HepG2 (cell line): ENCODE measurements around the gene ATP6V0D1. TPM values are rescaled to one million over a fixed set of nuclear protein-coding genes. Genes with fewer than 3 reads are reported as not detected.

Experiments used
- ATAC-seq: fragments of 200-7000 bp; cut with Tn5 transposase; 3 replicates; pipeline ENCODE4 v1.9.1; 2020; ENCODE audit warnings: mild to moderate bottlenecking, moderate library complexity
- BruUV-seq: library from RNA; stranded (reverse); fragments of 400-500 nt; replicated peaks from 2 replicates; lab custom pipeline; 2021; lab: Mats Ljungman, UMichigan
- CTCF ChIA-PET: fragments of 300-600 bp; formaldehyde crosslinking; extraction: SDS; loops from one replicate; lab custom pipeline; 2021; ENCODE audit warnings: low total read pairs, inconsistent platforms, low intra/inter-chr PET ratio; lab: Yijun Ruan, JAX
- POLR2A ChIA-PET: fragments of 350-600 bp; sonication (Branson Sonifier 250); formaldehyde crosslinking; loops from one replicate; lab custom pipeline; 2020; ENCODE audit warnings: antibody characterized with exemption, inconsistent platforms; lab: Yijun Ruan, JAX
- DNase-seq: peaks from one replicate; pipeline ENCODE4 v3.0.0-alpha.2; 2015; ENCODE audit warnings: low spot score
- FAIRE-seq: peaks from 3 replicates; lab custom pipeline; 2011; peaks lifted over from hg19 to GRCh38; lab: Jason Lieb, UNC
- H2AFZ ChIP-seq: one replicate; pipeline ENCODE4 v1.6.1; 2011; ENCODE audit warnings: low read length, inconsistent platforms
- H3K27ac ChIP-seq: fragments of 300-600 bp; 3 replicates; pipeline ENCODE4 v1.8.0; 2011; ENCODE audit warnings: mixed run types, mild to moderate bottlenecking, mixed read lengths, low read length, inconsistent platforms; ENCODE audit not compliant: insufficient read depth; ENCODE audit errors: extremely low read length
- H3K27me3 ChIP-seq, 2 experiments: fragments of 200-600 bp in 1 of 2; 2 replicates in 1 of 2; 3 replicates in 1 of 2; pipeline versions ENCODE4 v1.6.0 to v1.8.0; 2011; ENCODE audit warnings: low read length in 2 of 2, mild to moderate bottlenecking in 2 of 2, moderate library complexity in 2 of 2, inconsistent platforms in 1 of 2; ENCODE audit not compliant: insufficient read depth in 2 of 2, control insufficient read depth in 1 of 2
- H3K36me3 ChIP-seq, 2 experiments: fragments of 200-600 bp in 1 of 2; replicated peaks in 1 of 2; 2 replicates in 1 of 2; 3 replicates in 1 of 2; pipeline versions ENCODE4 v1.5.1 to v1.8.0; 2011; ENCODE audit warnings: low read length in 2 of 2, inconsistent platforms in 1 of 2; ENCODE audit not compliant: insufficient read depth in 2 of 2, control insufficient read depth in 1 of 2
- H3K4me1 ChIP-seq: 2 replicates; pipeline ENCODE4 v1.5.1; 2012; ENCODE audit warnings: low read length, inconsistent platforms; ENCODE audit not compliant: insufficient read depth
- H3K4me2 ChIP-seq: 2 replicates; pipeline ENCODE4 v1.6.0; 2011; ENCODE audit warnings: low read depth, low read length, inconsistent platforms
- H3K4me3 ChIP-seq, 3 experiments: fragments of 200-600 bp in 1 of 3; sonication (generic), shearing (Covaris generic) in 1 of 3; replicated peaks in 1 of 3; 2 replicates each; pipeline ENCODE4 v1.5.1; 2011 to 2016; ENCODE audit warnings: low read length in 3 of 3, inconsistent platforms in 2 of 3, low read depth in 2 of 3, mild to moderate bottlenecking in 2 of 3, control low read depth in 1 of 3, mixed read lengths in 1 of 3; ENCODE audit not compliant: insufficient read depth in 1 of 3
- H3K79me2 ChIP-seq: one replicate; pipeline ENCODE4 v1.6.1; 2011; ENCODE audit warnings: low read length, inconsistent platforms; ENCODE audit not compliant: insufficient read depth
- H3K9ac ChIP-seq: 2 replicates; pipeline ENCODE4 v1.6.0; 2011; ENCODE audit warnings: mild to moderate bottlenecking, low read depth, low read length, inconsistent platforms; ENCODE audit not compliant: insufficient read depth
- H3K9me3 ChIP-seq: 2 replicates; pipeline ENCODE4 v1.5.1; 2012; ENCODE audit warnings: mild to moderate bottlenecking, low read length
- H4K20me1 ChIP-seq: 2 replicates; pipeline ENCODE4 v1.6.0; 2011; ENCODE audit warnings: inconsistent platforms, mild to moderate bottlenecking, low read length, moderate library complexity; ENCODE audit not compliant: insufficient read depth
- ATF7 ChIP-seq, 2 experiments: fragments of 450-650 bp in 1 of 2; sonication (generic) in 1 of 2; formaldehyde crosslinking in 1 of 2; IDR thresholded peaks; 2 replicates each; pipeline versions ENCODE4 v1.4.0 to v1.6.1; 2016 to 2020; ENCODE audit warnings: antibody characterized with exemption in 1 of 2, mild to moderate bottlenecking in 1 of 2, missing genetic modification reagents in 1 of 2
- DNMT3B ChIP-seq: conservative IDR thresholded peaks from 2 replicates; pipeline ENCODE4 v1.6.1; 2016; ENCODE audit warnings: missing biosample characterization, control low read depth
- MAFK ChIP-seq, 2 experiments: IDR thresholded peaks in 1 of 2; conservative IDR thresholded peaks in 1 of 2; 2 replicates each; pipeline ENCODE4 v1.6.1; 2011; ENCODE audit warnings: improper control_type of control experiment in 2 of 2, low read length in 2 of 2
- MAZ ChIP-seq, 2 experiments: sonication (generic) in 1 of 2; formaldehyde crosslinking in 1 of 2; IDR thresholded peaks; 2 replicates each; pipeline versions ENCODE4 v1.5.0 to v1.6.1; 2012 to 2020; ENCODE audit warnings: low read depth in 2 of 2, mild to moderate bottlenecking in 2 of 2, borderline replicate concordance in 1 of 2, improper control_type of control experiment in 1 of 2, low read length in 1 of 2, missing genetic modification reagents in 1 of 2, moderate library complexity in 1 of 2
- SIN3B ChIP-seq: fragments of 150-350 bp; IDR thresholded peaks from 2 replicates; pipeline ENCODE4 v1.6.1; 2014; ENCODE audit warnings: low read length
- TFDP1 ChIP-seq: IDR thresholded peaks from 2 replicates; pipeline ENCODE4 v1.6.1; 2016; ENCODE audit warnings: missing compliant biosample characterization, missing genetic modification reagents, borderline replicate concordance
- TFDP2 ChIP-seq: sonication (generic); formaldehyde crosslinking; IDR thresholded peaks from 2 replicates; pipeline ENCODE4 v1.4.0; 2020; ENCODE audit warnings: missing genetic modification reagents
- ZBTB25 ChIP-seq: IDR thresholded peaks from 2 replicates; pipeline ENCODE4 v1.6.1; 2018; ENCODE audit warnings: missing genetic modification reagents
- ZNF234 ChIP-seq: sonication (generic); formaldehyde crosslinking; conservative IDR thresholded peaks from 2 replicates; pipeline ENCODE4 v1.5.1; 2020; ENCODE audit warnings: mild to moderate bottlenecking, missing genetic modification reagents
- ZNF451 ChIP-seq: sonication (generic); formaldehyde crosslinking; IDR thresholded peaks from 2 replicates; pipeline ENCODE4 v1.5.0; 2020; ENCODE audit warnings: mild to moderate bottlenecking, missing genetic modification reagents
- ZNF577 ChIP-seq: sonication (generic); formaldehyde crosslinking; IDR thresholded peaks from 2 replicates; pipeline ENCODE4 v1.4.0; 2020; ENCODE audit warnings: mild to moderate bottlenecking, low read depth, missing genetic modification reagents, borderline replicate concordance
- ZNF589 ChIP-seq: sonication (generic); formaldehyde crosslinking; conservative IDR thresholded peaks from 2 replicates; pipeline ENCODE4 v1.8.0; 2022; ENCODE audit warnings: mild to moderate bottlenecking, moderate library complexity, missing genetic modification reagents
- WGBS: methylation state at CpG from one replicate; pipeline ENCODE4 v1.1.6; 2017; ENCODE audit warnings: low lambda C conversion rate; 5-methylcytosine and 5-hydroxymethylcytosine counted together
- in situ Hi-C: cut with HindIII; loops from 2 replicates; pipeline ENCODE4 v1.10.0; 2017; ENCODE audit warnings: low pct_unique_long_range_greater_than_20kb; ENCODE audit not compliant: extremely low pct_ligation_motif_present
- intact Hi-C: fragments of 100-400 bp; cut with micrococcal nuclease; formaldehyde crosslinking; loops from one replicate; pipeline ENCODE4 v1.10.0; 2022; ENCODE audit not compliant: unreplicated experiment
- polyA plus RNA-seq, 8 experiments: library from polyadenylated mRNA; depleted of rRNA in 3 of 8; stranded (reverse) in 7 of 8; unstranded in 1 of 8; fragments of >200 nt; fragmentation: Illumina TruSeq in 4 of 8; extraction: Trizol in 4 of 8; gene quantifications; 2 replicates each; pipeline versions ENCODE4 v1.2.1 to v1.2.3, GENCODE V29; 2011 to 2016; ENCODE audit warnings: low read depth in 4 of 8, missing spikeins in 1 of 8, mixed read lengths in 1 of 8; ENCODE audit not compliant: insufficient read depth in 1 of 8
- total RNA-seq, 5 experiments: library from RNA; depleted of rRNA; stranded (reverse); fragments of >200 nt; fragmentation: Illumina TruSeq; extraction: Trizol; gene quantifications; 2 replicates each; pipeline ENCODE4 v1.2.3, GENCODE V29; 2016; ENCODE audit warnings: low read depth in 1 of 5
- TF ChIP-seq, protein P1 (sequence below): sonication (generic); formaldehyde crosslinking; IDR thresholded peaks from 2 replicates; pipeline ENCODE4 v1.4.0; 2020; ENCODE audit warnings: missing genetic modification reagents, low read depth, mild to moderate bottlenecking, borderline replicate concordance

Gene ATP6V0D1
- total and polyA plus RNA-seq, 2 of the 13 experiments (the other 11 are each of a cell fraction or from before 2014, with no cell fraction given): 51.1 to 61.3 TPM

DNA sequence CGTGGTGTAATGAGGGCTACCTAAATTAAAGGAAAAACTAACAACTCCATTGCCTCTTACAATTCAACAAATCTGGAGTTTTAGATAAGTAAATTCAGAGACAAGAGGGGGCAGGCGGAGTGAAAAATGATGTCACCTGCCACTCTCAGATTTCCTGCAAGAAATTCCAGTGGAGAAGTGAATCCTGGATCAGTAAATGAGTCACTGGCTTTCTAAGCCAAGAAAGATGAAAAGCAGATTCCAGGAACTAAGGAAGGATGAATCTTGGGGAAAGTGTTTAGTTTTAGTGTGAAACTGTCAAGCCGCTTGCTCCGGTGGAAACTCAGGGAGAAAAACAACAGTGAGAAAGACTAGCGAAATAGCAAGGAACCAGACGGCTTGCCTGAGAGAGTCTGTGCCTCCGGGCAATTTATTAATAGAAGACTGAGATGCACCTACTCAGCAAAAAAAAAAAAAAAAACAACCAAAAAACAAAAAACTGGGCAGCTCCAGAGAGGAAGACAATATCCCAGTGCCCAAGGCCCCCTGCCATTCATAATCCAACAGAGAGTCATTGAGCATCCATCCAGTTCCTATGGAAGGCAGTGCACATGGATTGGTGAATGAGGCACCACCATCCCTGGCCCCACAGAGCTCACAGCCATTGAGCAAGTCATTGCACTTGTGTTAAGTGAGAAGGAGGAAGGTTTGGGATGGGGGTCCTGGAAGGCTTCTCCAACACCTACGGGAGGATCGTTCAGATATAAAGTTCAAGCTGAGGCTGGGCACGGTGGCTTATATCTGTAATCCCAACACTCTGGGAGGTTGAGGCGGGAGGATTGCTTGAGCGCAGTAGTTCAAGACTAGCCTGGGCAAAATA, 35.6 kb upstream of the ATP6V0D1 start:
- TF ChIP-seq SIN3B: no peak
- no peak for TF ChIP-seq MAZ (IDR thresholded peaks at IDR 0.05; ENCODE audit: borderline replicate concordance, low read depth, low read length)
- no peak for TF ChIP-seq MAZ (CRISPR knock-in tag; IDR thresholded peaks at IDR 0.05; ENCODE audit: low read depth)
- peak; percentile 42 to 50; a peak in 3 of 4 replicates for TF ChIP-seq MAFK (conservative IDR thresholded peaks at IDR 0.05 in 1 of 2, IDR thresholded peaks at IDR 0.05 in 1 of 2; ENCODE audit: low read length in 2 of 2)
- TF ChIP-seq ATF7 (IDR thresholded peaks at IDR 0.05): peak; percentile 29; the same call in 1 of the 2 replicates
- TF ChIP-seq ATF7 (CRISPR knock-in tag; IDR thresholded peaks at IDR 0.05): no peak
- no peak for TF ChIP-seq ZNF577 (CRISPR knock-in tag)
- no peak for TF ChIP-seq ZBTB25
- TF ChIP-seq ZNF234 (CRISPR knock-in tag): no peak
- TF ChIP-seq TFDP1 (CRISPR knock-in tag): no peak
- TF ChIP-seq, protein P1, sequence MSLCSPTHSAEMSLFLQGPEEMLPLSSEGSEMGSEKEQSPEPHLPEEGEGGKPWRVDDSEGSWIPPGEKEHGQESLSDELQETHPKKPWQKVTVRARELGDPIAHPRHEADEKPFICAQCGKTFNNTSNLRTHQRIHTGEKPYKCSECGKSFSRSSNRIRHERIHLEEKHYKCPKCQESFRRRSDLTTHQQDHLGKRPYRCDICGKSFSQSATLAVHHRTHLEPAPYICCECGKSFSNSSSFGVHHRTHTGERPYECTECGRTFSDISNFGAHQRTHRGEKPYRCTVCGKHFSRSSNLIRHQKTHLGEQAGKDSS: no peak
- no peak for TF ChIP-seq ZNF451 (CRISPR knock-in tag)
- TF ChIP-seq ZNF589 (CRISPR knock-in tag): no peak
- TF ChIP-seq DNMT3B: no peak
- no peak for TF ChIP-seq TFDP2
- Histone ChIP-seq H3K4me3 (no peak overlapping the region), H3K4me2 (no peak overlapping the region), H4K20me1 (no peaks in the 10 kb centered on the region), H3K9ac (no peak overlapping the region), H3K79me2 (no peaks in the 10 kb centered on the region), H3K36me3 (no peaks in the 10 kb centered on the region), H2AFZ (no peak overlapping the region), H3K4me1 (peaks cover 31% of the 10 kb centered on the region), H3K27me3 (peaks cover 0 to 13% of the 10 kb centered on the region in 2 experiments; a peak in 1 of 5 replicates), H3K27ac (no peak overlapping the region), H3K9me3 (no peaks in the 10 kb centered on the region)
- 74% methylated on average over 12 of the region's 12 CpGs for WGBS
- FAIRE-seq (no peak), ATAC-seq (no peak), DNase-seq (no peak)
- in situ Hi-C loops (loop anchor here (5.0 kb wide), 1 partner anchor 34 kb away; the partner anchor contains the start of genes AGRP and ATP6V0D1), intact Hi-C loops (no loop called here)
- no TSS peak for BruUV-seq
- ChIA-PET POLR2A (interaction anchor here (1.1 to 1.2 kb wide), 2 partner anchors 46 to 290 kb away, joined by 3 read pairs; partner anchors contain the start of genes CTCF, RANBP10 and TSNAXIP1), CTCF (no interaction called here)
